GM12891 (cell line): ENCODE results near the gene ABI3.

Source experiments
- PAX5 ChIP-seq: IDR thresholded peaks from 2 replicates; pipeline ENCODE4 v1.6.1; 2011; ENCODE audit warnings: low read length, moderate library complexity, mild to moderate bottlenecking; ENCODE audit not compliant: insufficient read depth, severe bottlenecking
- POLR2A ChIP-seq: IDR thresholded peaks from 2 replicates; pipeline ENCODE4 v1.6.1; 2011; ENCODE audit warnings: low read depth, low read length, control low read depth
- POLR2AphosphoS5 ChIP-seq: IDR thresholded peaks from 2 replicates; pipeline ENCODE4 v1.6.1; 2011; ENCODE audit warnings: low read depth, low read length, control low read depth
- SPI1 ChIP-seq: IDR thresholded peaks from 2 replicates; pipeline ENCODE4 v1.6.1; 2011; ENCODE audit warnings: low read depth, low read length, control low read depth
- TAF1 ChIP-seq: IDR thresholded peaks from 2 replicates; pipeline ENCODE4 v1.6.1; 2011; ENCODE audit warnings: low read depth, low read length, control low read depth

DNA sequence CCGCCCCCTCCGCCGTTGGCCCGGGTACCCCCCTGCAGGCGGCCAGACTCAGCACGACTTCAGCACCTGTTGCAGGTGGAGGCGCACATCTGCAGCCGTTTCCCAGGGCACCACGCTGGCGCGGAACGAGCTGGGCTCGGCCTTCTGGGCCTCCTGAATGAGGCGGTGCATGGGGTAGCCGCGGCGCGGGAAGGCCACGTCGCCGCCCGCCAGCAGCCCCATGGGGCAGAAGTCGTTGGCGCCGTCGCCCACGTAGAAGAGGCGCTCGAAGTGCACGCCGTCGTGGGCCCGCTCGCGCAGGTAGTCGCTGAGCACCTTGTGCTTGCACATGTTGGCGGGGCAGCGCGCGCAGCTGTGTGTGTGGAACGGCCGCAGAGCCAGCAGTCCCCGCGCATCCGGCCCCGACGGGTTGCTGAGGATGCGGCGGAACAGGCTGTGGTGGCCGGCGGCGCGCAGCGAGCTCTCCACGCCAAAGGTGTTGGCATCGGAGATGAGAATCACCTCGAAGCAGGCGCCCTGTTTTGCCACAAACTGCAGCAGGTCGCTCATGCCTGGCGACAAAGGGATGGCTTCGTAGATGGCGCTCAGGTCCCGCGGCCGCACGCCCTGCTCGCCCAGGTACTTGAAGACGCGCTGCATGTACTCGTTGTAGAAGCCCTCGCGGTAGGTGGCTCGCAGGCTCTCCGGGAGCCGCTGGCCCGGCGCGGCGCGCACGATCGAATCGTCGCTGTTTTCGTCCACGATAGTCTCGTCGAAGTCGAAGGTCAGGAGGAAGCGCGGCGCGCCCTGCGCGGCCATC is 13.9 kb downstream of the ABI3 start:
- no peak for TF ChIP-seq POLR2A
- TF ChIP-seq TAF1, result no peak
- TF ChIP-seq PAX5, result no peak
- TF ChIP-seq POLR2AphosphoS5, result no peak
- TF ChIP-seq SPI1, result no peak
